K562 (cell line): ENCODE data around the gene RPL21. TPM values are rescaled to one million over a fixed set of nuclear protein-coding genes. Genes with fewer than 3 reads are reported as not detected.

Experiments used
- ATF7 ChIP-seq: fragments of 450-650 bp; IDR thresholded peaks from 2 replicates; pipeline ENCODE4 v1.7.1; 2014; ENCODE audit warnings: mild to moderate bottlenecking, moderate library complexity
- NFYB ChIP-seq: IDR thresholded peaks from 2 replicates; pipeline ENCODE4 v1.6.1; 2011; ENCODE audit warnings: mild to moderate bottlenecking, moderate library complexity; ENCODE audit not compliant: insufficient read length; ENCODE audit errors: extremely low read depth
- RFX7 ChIP-seq: fragments of 250-450 bp; sonication (Bioruptor Pico); IDR thresholded peaks from 2 replicates; pipeline ENCODE4 v1.5.1; 2021; ENCODE audit warnings: mild to moderate bottlenecking
- SMC3 ChIP-seq: conservative IDR thresholded peaks from 2 replicates; pipeline ENCODE4 v1.6.1; 2011; ENCODE audit warnings: low read depth, low read length, improper control_type of control experiment; ENCODE audit not compliant: insufficient read depth
- ZBTB1 ChIP-seq: sonication (generic); formaldehyde crosslinking; IDR thresholded peaks from 2 replicates; pipeline ENCODE4 v1.8.1; 2023; ENCODE audit warnings: missing genetic modification reagents, low read depth, mild to moderate bottlenecking, borderline replicate concordance
- polyA plus RNA-seq, 8 experiments: library from polyadenylated mRNA; depleted of rRNA in 4 of 8; stranded (reverse) in 5 of 8; unstranded in 3 of 8; fragments of >200 nt; fragmentation: Nextera tagmentation in 2 of 8; fragmentation: Illumina TruSeq in 1 of 8; extraction: Ambion mirVana in 2 of 8; extraction: Trizol in 1 of 8; gene quantifications; 2 replicates each; pipeline versions ENCODE4 v1.2.1 to v1.2.3, GENCODE V29; 2011 to 2014; ENCODE audit warnings: inconsistent platforms in 1 of 8, missing spikeins in 1 of 8
- total RNA-seq, 7 experiments: library from RNA; depleted of rRNA in 6 of 7; stranded (reverse); fragments of >200 nt in 6 of 7; fragmentation: Illumina TruSeq in 2 of 7; extraction: Trizol in 2 of 7; gene quantifications; 2 replicates each; pipeline versions ENCODE4 v1.2.1 to v1.2.3, GENCODE V29; 2011 to 2021; ENCODE audit warnings: low replicate concordance in 1 of 7
- TF ChIP-seq, protein P1 (sequence below), 2 experiments: IDR thresholded peaks; 2 replicates each; pipeline ENCODE4 v1.6.1; 2011; ENCODE audit warnings: borderline replicate concordance in 1 of 2, control low read depth in 1 of 2, low read depth in 1 of 2, low read length in 1 of 2, mild to moderate bottlenecking in 1 of 2, mixed read lengths in 1 of 2, moderate library complexity in 1 of 2; ENCODE audit not compliant: insufficient read depth in 1 of 2, insufficient read length in 1 of 2, poor library complexity in 1 of 2, severe bottlenecking in 1 of 2; ENCODE audit errors: extremely low read depth in 1 of 2
- TF ChIP-seq, protein P2 (sequence below): sonication (generic); formaldehyde crosslinking; IDR thresholded peaks from 2 replicates; pipeline ENCODE4 v1.8.1; 2023; ENCODE audit warnings: mild to moderate bottlenecking, missing genetic modification reagents
- TF ChIP-seq, protein P3 (sequence below), 3 experiments: IDR thresholded peaks in 2 of 3; conservative IDR thresholded peaks in 1 of 3; 2 replicates each; pipeline ENCODE4 v1.5.1; 2011 to 2012; ENCODE audit warnings: low read length in 3 of 3, mild to moderate bottlenecking in 3 of 3, control low read depth in 2 of 3, improper control_type of control experiment in 1 of 3, inconsistent platforms in 1 of 3, low read depth in 1 of 3, mixed read lengths in 1 of 3, moderate library complexity in 1 of 3; ENCODE audit not compliant: insufficient read depth in 2 of 3
- TF ChIP-seq, protein P4 (sequence below): sonication (generic); formaldehyde crosslinking; IDR thresholded peaks from 2 replicates; pipeline ENCODE4 v1.8.0; 2022; ENCODE audit warnings: mild to moderate bottlenecking, missing genetic modification reagents, borderline replicate concordance
- TF ChIP-seq, protein P5 (sequence below): sonication (generic); formaldehyde crosslinking; IDR thresholded peaks from 2 replicates; pipeline ENCODE4 v1.8.1; 2023; ENCODE audit warnings: mild to moderate bottlenecking, missing genetic modification reagents
- TF ChIP-seq, protein P6 (sequence below): IDR thresholded peaks from 2 replicates; pipeline ENCODE4 v1.6.1; 2012; ENCODE audit warnings: low read depth, low read length, improper control_type of control experiment, borderline replicate concordance

The RPL21 gene
- total and polyA plus RNA-seq, 9 of the 15 experiments (the other 6 are each of a cell fraction or from before 2014, with no cell fraction given) = 622 to 4,203 (median 1,676) TPM

DNA sequence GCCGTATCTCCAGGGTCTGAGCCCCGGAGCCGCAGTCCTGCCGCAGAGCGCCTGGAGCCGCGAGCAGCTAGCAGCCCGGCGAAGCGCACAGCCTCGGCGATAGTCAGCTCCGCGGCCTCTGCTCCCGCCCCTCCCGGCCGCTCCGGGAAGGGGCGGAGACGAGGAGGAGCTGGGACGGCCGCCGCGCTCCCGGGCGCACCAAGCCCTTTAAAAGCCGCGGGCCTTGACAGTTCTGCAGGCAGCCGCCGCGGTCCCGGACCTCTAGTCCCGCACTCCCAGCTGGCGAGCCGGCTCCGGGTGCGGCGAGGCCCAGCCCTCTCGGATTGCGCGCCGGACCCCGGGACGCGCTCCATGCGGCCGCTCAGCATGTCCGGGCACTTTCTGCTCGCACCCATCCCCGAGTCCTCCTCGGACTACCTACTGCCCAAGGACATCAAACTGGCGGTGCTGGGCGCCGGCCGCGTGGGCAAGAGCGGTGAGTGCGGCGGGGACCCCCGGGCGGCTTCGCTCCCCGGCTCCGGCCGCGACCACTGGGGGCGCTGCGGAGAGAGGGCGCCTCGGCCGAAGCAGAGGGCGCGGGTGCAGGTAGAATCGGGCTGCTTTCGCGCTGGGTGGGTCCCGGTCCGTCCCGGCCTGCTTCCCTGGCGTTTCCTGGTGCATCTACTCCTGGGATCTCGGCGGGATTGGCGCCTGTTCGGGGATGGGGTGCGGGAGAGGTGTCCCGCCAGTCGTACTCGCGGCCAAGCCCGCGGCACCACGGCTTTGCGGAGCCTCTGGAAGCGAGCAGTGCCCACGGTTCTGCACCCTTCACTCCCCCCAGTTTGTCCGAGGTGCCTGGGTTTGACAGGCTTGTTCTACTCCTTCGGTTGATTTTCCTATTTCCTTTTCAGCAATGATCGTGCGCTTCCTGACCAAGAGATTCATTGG lies 19.5 kb downstream of the RPL21 start, which contains the start of gene RASL11A (continued):
- TF ChIP-seq, protein P1, sequence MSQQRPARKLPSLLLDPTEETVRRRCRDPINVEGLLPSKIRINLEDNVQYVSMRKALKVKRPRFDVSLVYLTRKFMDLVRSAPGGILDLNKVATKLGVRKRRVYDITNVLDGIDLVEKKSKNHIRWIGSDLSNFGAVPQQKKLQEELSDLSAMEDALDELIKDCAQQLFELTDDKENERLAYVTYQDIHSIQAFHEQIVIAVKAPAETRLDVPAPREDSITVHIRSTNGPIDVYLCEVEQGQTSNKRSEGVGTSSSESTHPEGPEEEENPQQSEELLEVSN (IDR thresholded peaks at IDR 0.05; ENCODE audit: borderline replicate concordance in 1 of 2, extremely low read depth in 1 of 2, insufficient read depth in 1 of 2, insufficient read length in 1 of 2, low read depth in 1 of 2, low read length in 1 of 2, poor library complexity in 1 of 2, severe bottlenecking in 1 of 2) = peak in 1 of 2 experiments; percentile 25
- 0 out of 2 replicates have a peak, but pooled peaks have one; percentile 29 for TF ChIP-seq ZBTB1 (CRISPR knock-in tag)
- TF ChIP-seq, protein P2, sequence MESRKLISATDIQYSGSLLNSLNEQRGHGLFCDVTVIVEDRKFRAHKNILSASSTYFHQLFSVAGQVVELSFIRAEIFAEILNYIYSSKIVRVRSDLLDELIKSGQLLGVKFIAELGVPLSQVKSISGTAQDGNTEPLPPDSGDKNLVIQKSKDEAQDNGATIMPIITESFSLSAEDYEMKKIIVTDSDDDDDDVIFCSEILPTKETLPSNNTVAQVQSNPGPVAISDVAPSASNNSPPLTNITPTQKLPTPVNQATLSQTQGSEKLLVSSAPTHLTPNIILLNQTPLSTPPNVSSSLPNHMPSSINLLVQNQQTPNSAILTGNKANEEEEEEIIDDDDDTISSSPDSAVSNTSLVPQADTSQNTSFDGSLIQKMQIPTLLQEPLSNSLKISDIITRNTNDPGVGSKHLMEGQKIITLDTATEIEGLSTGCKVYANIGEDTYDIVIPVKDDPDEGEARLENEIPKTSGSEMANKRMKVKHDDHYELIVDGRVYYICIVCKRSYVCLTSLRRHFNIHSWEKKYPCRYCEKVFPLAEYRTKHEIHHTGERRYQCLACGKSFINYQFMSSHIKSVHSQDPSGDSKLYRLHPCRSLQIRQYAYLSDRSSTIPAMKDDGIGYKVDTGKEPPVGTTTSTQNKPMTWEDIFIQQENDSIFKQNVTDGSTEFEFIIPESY (CRISPR knock-in tag) = peak; percentile 36; the same call in 1 of the 2 replicates
- TF ChIP-seq, protein P3, sequence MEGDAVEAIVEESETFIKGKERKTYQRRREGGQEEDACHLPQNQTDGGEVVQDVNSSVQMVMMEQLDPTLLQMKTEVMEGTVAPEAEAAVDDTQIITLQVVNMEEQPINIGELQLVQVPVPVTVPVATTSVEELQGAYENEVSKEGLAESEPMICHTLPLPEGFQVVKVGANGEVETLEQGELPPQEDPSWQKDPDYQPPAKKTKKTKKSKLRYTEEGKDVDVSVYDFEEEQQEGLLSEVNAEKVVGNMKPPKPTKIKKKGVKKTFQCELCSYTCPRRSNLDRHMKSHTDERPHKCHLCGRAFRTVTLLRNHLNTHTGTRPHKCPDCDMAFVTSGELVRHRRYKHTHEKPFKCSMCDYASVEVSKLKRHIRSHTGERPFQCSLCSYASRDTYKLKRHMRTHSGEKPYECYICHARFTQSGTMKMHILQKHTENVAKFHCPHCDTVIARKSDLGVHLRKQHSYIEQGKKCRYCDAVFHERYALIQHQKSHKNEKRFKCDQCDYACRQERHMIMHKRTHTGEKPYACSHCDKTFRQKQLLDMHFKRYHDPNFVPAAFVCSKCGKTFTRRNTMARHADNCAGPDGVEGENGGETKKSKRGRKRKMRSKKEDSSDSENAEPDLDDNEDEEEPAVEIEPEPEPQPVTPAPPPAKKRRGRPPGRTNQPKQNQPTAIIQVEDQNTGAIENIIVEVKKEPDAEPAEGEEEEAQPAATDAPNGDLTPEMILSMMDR (IDR thresholded peaks at IDR 0.05 in 2 of 3, conservative IDR thresholded peaks at IDR 0.05 in 1 of 3; ENCODE audit: insufficient read depth in 2 of 3, low read depth in 1 of 3, low read length in 3 of 3) = peak; percentile 58 to 84 (median 75)
- TF ChIP-seq ATF7 = 0 out of 2 replicates have a peak, but pooled peaks have one; percentile 36
- TF ChIP-seq, protein P4, sequence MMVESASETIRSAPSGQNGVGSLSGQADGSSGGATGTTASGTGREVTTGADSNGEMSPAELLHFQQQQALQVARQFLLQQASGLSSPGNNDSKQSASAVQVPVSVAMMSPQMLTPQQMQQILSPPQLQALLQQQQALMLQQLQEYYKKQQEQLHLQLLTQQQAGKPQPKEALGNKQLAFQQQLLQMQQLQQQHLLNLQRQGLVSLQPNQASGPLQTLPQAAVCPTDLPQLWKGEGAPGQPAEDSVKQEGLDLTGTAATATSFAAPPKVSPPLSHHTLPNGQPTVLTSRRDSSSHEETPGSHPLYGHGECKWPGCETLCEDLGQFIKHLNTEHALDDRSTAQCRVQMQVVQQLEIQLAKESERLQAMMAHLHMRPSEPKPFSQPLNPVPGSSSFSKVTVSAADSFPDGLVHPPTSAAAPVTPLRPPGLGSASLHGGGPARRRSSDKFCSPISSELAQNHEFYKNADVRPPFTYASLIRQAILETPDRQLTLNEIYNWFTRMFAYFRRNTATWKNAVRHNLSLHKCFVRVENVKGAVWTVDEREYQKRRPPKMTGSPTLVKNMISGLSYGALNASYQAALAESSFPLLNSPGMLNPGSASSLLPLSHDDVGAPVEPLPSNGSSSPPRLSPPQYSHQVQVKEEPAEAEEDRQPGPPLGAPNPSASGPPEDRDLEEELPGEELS (CRISPR knock-in tag) = peak; percentile 44; the same call in 1 of the 2 replicates
- TF ChIP-seq SMC3 = 0 out of 2 replicates have a peak, but pooled peaks have one; percentile 12
- TF ChIP-seq RFX7 (CRISPR knock-in tag) = no peak
- TF ChIP-seq, protein P5, sequence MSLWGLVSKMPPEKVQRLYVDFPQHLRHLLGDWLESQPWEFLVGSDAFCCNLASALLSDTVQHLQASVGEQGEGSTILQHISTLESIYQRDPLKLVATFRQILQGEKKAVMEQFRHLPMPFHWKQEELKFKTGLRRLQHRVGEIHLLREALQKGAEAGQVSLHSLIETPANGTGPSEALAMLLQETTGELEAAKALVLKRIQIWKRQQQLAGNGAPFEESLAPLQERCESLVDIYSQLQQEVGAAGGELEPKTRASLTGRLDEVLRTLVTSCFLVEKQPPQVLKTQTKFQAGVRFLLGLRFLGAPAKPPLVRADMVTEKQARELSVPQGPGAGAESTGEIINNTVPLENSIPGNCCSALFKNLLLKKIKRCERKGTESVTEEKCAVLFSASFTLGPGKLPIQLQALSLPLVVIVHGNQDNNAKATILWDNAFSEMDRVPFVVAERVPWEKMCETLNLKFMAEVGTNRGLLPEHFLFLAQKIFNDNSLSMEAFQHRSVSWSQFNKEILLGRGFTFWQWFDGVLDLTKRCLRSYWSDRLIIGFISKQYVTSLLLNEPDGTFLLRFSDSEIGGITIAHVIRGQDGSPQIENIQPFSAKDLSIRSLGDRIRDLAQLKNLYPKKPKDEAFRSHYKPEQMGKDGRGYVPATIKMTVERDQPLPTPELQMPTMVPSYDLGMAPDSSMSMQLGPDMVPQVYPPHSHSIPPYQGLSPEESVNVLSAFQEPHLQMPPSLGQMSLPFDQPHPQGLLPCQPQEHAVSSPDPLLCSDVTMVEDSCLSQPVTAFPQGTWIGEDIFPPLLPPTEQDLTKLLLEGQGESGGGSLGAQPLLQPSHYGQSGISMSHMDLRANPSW (CRISPR knock-in tag) = no peak
- TF ChIP-seq, protein P6, sequence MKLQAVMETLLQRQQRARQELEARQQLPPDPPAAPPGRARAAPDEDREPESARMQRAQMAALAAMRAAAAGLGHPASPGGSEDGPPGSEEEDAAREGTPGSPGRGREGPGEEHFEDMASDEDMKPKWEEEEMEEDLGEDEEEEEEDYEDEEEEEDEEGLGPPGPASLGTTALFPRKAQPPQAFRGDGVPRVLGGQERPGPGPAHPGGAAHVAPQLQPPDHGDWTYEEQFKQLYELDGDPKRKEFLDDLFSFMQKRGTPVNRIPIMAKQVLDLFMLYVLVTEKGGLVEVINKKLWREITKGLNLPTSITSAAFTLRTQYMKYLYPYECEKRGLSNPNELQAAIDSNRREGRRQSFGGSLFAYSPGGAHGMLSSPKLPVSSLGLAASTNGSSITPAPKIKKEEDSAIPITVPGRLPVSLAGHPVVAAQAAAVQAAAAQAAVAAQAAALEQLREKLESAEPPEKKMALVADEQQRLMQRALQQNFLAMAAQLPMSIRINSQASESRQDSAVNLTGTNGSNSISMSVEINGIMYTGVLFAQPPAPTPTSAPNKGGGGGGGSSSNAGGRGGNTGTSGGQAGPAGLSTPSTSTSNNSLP = no peak
- TF ChIP-seq NFYB = no peak
